ENCODE results near the gene TENT4A.

The TENT4A gene

GRCh38 chr5:6705088-6705487, 8.1 kb upstream of the TENT4A start:
- no peak for DNase-seq (ENCODE audit: low read depth)
- TF ChIP-seq CTCF (IDR thresholded peaks at IDR 0.05; ENCODE audit: low read depth, low read length, missing control alignments), result no peak
- H3K4me3 ChIP-seq (ENCODE audit: low read depth, low read length), result no peak overlapping the region

- TF ChIP-seq CTCF (IDR thresholded peaks at IDR 0.05; ENCODE audit: low read depth, low read length, missing control alignments), result no peak
- DNase-seq (ENCODE audit: low read depth), result no peak
- H3K4me3 ChIP-seq (ENCODE audit: low read depth, low read length), result no peak overlapping the region
Measured at GRCh38 chr5:6705959-6706358, 7.3 kb upstream of the TENT4A start.

GRCh38 chr5:6707852-6708251, 5.4 kb upstream of the TENT4A start:
- TF ChIP-seq CTCF (IDR thresholded peaks at IDR 0.05; ENCODE audit: low read depth, low read length, missing control alignments), result no peak
- no peak for DNase-seq (ENCODE audit: low read depth)
- no peak overlapping the region for H3K4me3 ChIP-seq (ENCODE audit: low read depth, low read length)

- TF ChIP-seq CTCF (IDR thresholded peaks at IDR 0.05; ENCODE audit: low read depth, low read length, missing control alignments), result no peak
- no peak for DNase-seq (ENCODE audit: low read depth)
- no peak overlapping the region for H3K4me3 ChIP-seq (ENCODE audit: low read depth, low read length)
Measured at GRCh38 chr5:6708814-6709213, 4.4 kb upstream of the TENT4A start.

GRCh38 chr5:6710070-6710469, 3.2 kb upstream of the TENT4A start:
- TF ChIP-seq CTCF (IDR thresholded peaks at IDR 0.05; ENCODE audit: low read depth, low read length, missing control alignments), result no peak
- no peak for DNase-seq (ENCODE audit: low read depth)
- H3K4me3 ChIP-seq (ENCODE audit: low read depth, low read length), result no peak overlapping the region

GRCh38 chr5:6710551-6711318, 2.5 kb upstream of the TENT4A start:
- no peak for DNase-seq (ENCODE audit: low read depth)
- H3K4me3 ChIP-seq (ENCODE audit: low read depth, low read length), result no peak overlapping the region
- no peak for TF ChIP-seq CTCF (IDR thresholded peaks at IDR 0.05; ENCODE audit: low read depth, low read length, missing control alignments)
